H1 (cell line): ENCODE results near the gene CDYL2. TPM values are rescaled to one million over a fixed set of nuclear protein-coding genes. Genes with fewer than 3 reads are reported as not detected.

Experiments used
- CTCF ChIA-PET: fragments of 300-600 bp; sonication (Branson Sonifier 250); formaldehyde crosslinking; loops from one replicate; lab custom pipeline; 2021; ENCODE audit not compliant: partially characterized antibody; lab: Charles Lee
- POLR2A ChIA-PET: fragments of 300-600 bp; sonication (Branson Sonifier 250); formaldehyde crosslinking; loops from one replicate; lab custom pipeline; 2021; ENCODE audit warnings: inconsistent platforms; ENCODE audit not compliant: partially characterized antibody; lab: Charles Lee
- DNase-seq, 2 experiments: peaks; one replicate each; pipeline versions ENCODE4 v3.0.0 to v3.0.0-alpha.2; 2010 to 2022; ENCODE audit warnings: low spot score in 2 of 2, low read depth in 1 of 2, mixed read lengths in 1 of 2
- FAIRE-seq: peaks from 2 replicates; lab custom pipeline; 2011; peaks lifted over from hg19 to GRCh38; lab: Jason Lieb, UNC
- H2AFZ ChIP-seq: 2 replicates; pipeline ENCODE4 v1.8.1; 2012; ENCODE audit warnings: low read length, inconsistent platforms
- H2AK5ac ChIP-seq: 2 replicates; pipeline ENCODE4 v1.6.1; 2013; ENCODE audit warnings: low read depth, low read length
- H2BK120ac ChIP-seq: replicated peaks from 2 replicates; pipeline ENCODE3; 2013; ENCODE audit warnings: low read depth, low read length, inconsistent platforms
- H2BK12ac ChIP-seq: 2 replicates; pipeline ENCODE4 v1.6.1; 2013; ENCODE audit warnings: low read depth, low read length
- H2BK15ac ChIP-seq: 2 replicates; pipeline ENCODE4 v1.6.1; 2013; ENCODE audit warnings: low read length
- H2BK20ac ChIP-seq: 2 replicates; pipeline ENCODE4 v1.6.1; 2013; ENCODE audit warnings: low read length
- H2BK5ac ChIP-seq: 2 replicates; pipeline ENCODE4 v1.6.1; 2013; ENCODE audit warnings: low read depth, low read length
- H3K14ac ChIP-seq: 2 replicates; pipeline ENCODE4 v1.6.1; 2013; ENCODE audit warnings: inconsistent platforms; ENCODE audit not compliant: insufficient read length
- H3K18ac ChIP-seq: 2 replicates; pipeline ENCODE4 v1.6.1; 2013; ENCODE audit warnings: low read length; ENCODE audit errors: extremely low read depth
- H3K23ac ChIP-seq: 2 replicates; pipeline ENCODE4 v1.6.1; 2013; ENCODE audit warnings: inconsistent platforms; ENCODE audit not compliant: insufficient read length
- H3K23me2 ChIP-seq: 2 replicates; pipeline ENCODE4 v1.6.1; 2013; ENCODE audit warnings: low read depth, low read length
- H3K27ac ChIP-seq: 2 replicates; pipeline ENCODE4 v1.6.1; 2011; ENCODE audit warnings: low read depth, low read length, inconsistent platforms
- H3K27me3 ChIP-seq, 4 experiments: replicated peaks in 1 of 4; 1 replicate in 1 of 4; 2 replicates in 3 of 4; pipeline versions ENCODE4 v1.6.1 to v1.8.1; 2011 to 2013; ENCODE audit warnings: low read length in 3 of 4, mild to moderate bottlenecking in 3 of 4, inconsistent platforms in 2 of 4, mixed read lengths in 2 of 4, moderate library complexity in 1 of 4; ENCODE audit not compliant: control insufficient read depth in 3 of 4, insufficient read depth in 3 of 4; ENCODE audit errors: extremely low read depth in 1 of 4
- H3K36me3 ChIP-seq, 4 experiments: 2 replicates each; pipeline versions ENCODE4 v1.6.1 to v1.8.1; 2011 to 2013; ENCODE audit warnings: mild to moderate bottlenecking in 4 of 4, low read length in 3 of 4, moderate library complexity in 2 of 4, control low read depth in 1 of 4, inconsistent platforms in 1 of 4; ENCODE audit not compliant: insufficient read depth in 4 of 4, control insufficient read depth in 2 of 4
- H3K4ac ChIP-seq: replicated peaks from 2 replicates; pipeline ENCODE3; 2013; ENCODE audit warnings: low read length, low read depth, mixed read lengths, inconsistent platforms; ENCODE audit not compliant: insufficient read length
- H3K4me1 ChIP-seq, 4 experiments: replicated peaks in 1 of 4; 1 replicate in 1 of 4; 2 replicates in 3 of 4; pipeline versions ENCODE4 v1.6.1 to v1.8.1; 2011 to 2013; ENCODE audit warnings: low read length in 3 of 4, inconsistent platforms in 2 of 4, mixed read lengths in 1 of 4; ENCODE audit not compliant: insufficient read depth in 4 of 4, control insufficient read depth in 3 of 4
- H3K4me2 ChIP-seq, 2 experiments: 2 replicates each; pipeline versions ENCODE4 v1.6.1 to v1.8.1; 2011 to 2013; ENCODE audit warnings: low read depth in 2 of 2, low read length in 2 of 2, control low read depth in 1 of 2, inconsistent platforms in 1 of 2, mild to moderate bottlenecking in 1 of 2; ENCODE audit not compliant: insufficient read depth in 1 of 2
- H3K4me3 ChIP-seq, 4 experiments: fragments of 200-600, 300-600 bp in 1 of 4; sonication (generic), shearing (Covaris generic), sonication (Bioruptor Twin) in 1 of 4; 2 replicates each; pipeline versions ENCODE4 v1.5.1 to v1.8.1; 2011 to 2016; ENCODE audit warnings: low read length in 4 of 4, low read depth in 3 of 4, control low read depth in 2 of 4, inconsistent platforms in 2 of 4, mild to moderate bottlenecking in 2 of 4, mixed read lengths in 1 of 4, moderate library complexity in 1 of 4; ENCODE audit not compliant: insufficient read depth in 2 of 4; ENCODE audit errors: extremely low read depth in 1 of 4
- H3K56ac ChIP-seq: replicated peaks from 2 replicates; pipeline ENCODE3; 2013; ENCODE audit warnings: low read depth, mild to moderate bottlenecking, mixed read lengths, low read length, inconsistent platforms; ENCODE audit not compliant: insufficient read length
- H3K79me1 ChIP-seq: 2 replicates; pipeline ENCODE4 v1.6.1; 2013; ENCODE audit warnings: low read depth, low read length, control low read depth
- H3K79me2 ChIP-seq, 2 experiments: 2 replicates each; pipeline versions ENCODE4 v1.6.1 to v1.8.1; 2012 to 2013; ENCODE audit warnings: low read length in 2 of 2, mild to moderate bottlenecking in 2 of 2, inconsistent platforms in 1 of 2; ENCODE audit not compliant: insufficient read depth in 2 of 2, control insufficient read depth in 1 of 2
- H3K9ac ChIP-seq, 4 experiments: replicated peaks in 1 of 4; 1 replicate in 1 of 4; 2 replicates in 3 of 4; pipeline versions ENCODE4 v1.6.1 to v1.8.1; 2011 to 2013; ENCODE audit warnings: low read depth in 3 of 4, low read length in 3 of 4, control low read depth in 2 of 4, mild to moderate bottlenecking in 2 of 4, moderate library complexity in 2 of 4, inconsistent platforms in 1 of 4; ENCODE audit errors: extremely low read depth in 1 of 4
- H3K9me3 ChIP-seq, 2 experiments: 2 replicates each; pipeline versions ENCODE4 v1.6.1 to v1.8.1; 2012 to 2013; ENCODE audit warnings: mild to moderate bottlenecking in 2 of 2, moderate library complexity in 2 of 2, control low read depth in 1 of 2, inconsistent platforms in 1 of 2, low read depth in 1 of 2, low read length in 1 of 2, mixed read lengths in 1 of 2; ENCODE audit not compliant: insufficient read depth in 2 of 2
- H4K20me1 ChIP-seq, 2 experiments: replicated peaks in 1 of 2; 2 replicates each; pipeline versions ENCODE3 to v1.8.1; 2011 to 2013; ENCODE audit warnings: inconsistent platforms in 2 of 2, low read length in 2 of 2, mild to moderate bottlenecking in 1 of 2; ENCODE audit not compliant: insufficient read depth in 2 of 2, control insufficient read depth in 1 of 2
- H4K5ac ChIP-seq: 2 replicates; pipeline ENCODE4 v1.6.1; 2013; ENCODE audit warnings: low read length, low read depth, mixed read lengths, inconsistent platforms; ENCODE audit not compliant: insufficient read length
- H4K8ac ChIP-seq: 2 replicates; pipeline ENCODE4 v1.8.0; 2013; ENCODE audit warnings: mild to moderate bottlenecking, moderate library complexity, low read length, inconsistent platforms; ENCODE audit not compliant: insufficient read depth; ENCODE audit errors: extremely low read depth
- H4K91ac ChIP-seq: replicated peaks from 2 replicates; pipeline ENCODE3; 2013; ENCODE audit warnings: low read length, mixed read lengths, inconsistent platforms; ENCODE audit not compliant: insufficient read length
- BCL11A ChIP-seq, 2 experiments: IDR thresholded peaks; one replicate each; pipeline ENCODE4 v1.6.1; 2011; ENCODE audit warnings: low read depth in 2 of 2, low read length in 2 of 2, mild to moderate bottlenecking in 2 of 2
- CHD2 ChIP-seq: IDR thresholded peaks from 2 replicates; pipeline ENCODE4 v1.6.1; 2012; ENCODE audit warnings: low read length, improper control_type of control experiment
- EGR1 ChIP-seq: IDR thresholded peaks from 2 replicates; pipeline ENCODE4 v1.6.1; 2011; ENCODE audit warnings: low read depth, low read length, borderline replicate concordance
- GABPA ChIP-seq: IDR thresholded peaks from 2 replicates; pipeline ENCODE4 v1.6.1; 2011; ENCODE audit warnings: mild to moderate bottlenecking, low read length, moderate library complexity, borderline replicate concordance; ENCODE audit not compliant: insufficient read depth
- NANOG ChIP-seq: IDR thresholded peaks from 2 replicates; pipeline ENCODE4 v1.6.1; 2011; ENCODE audit warnings: low read length, low read depth, mild to moderate bottlenecking, inconsistent platforms; ENCODE audit not compliant: insufficient read depth, poor library complexity, severe bottlenecking
- SIN3A ChIP-seq, 2 experiments: IDR thresholded peaks in 1 of 2; conservative IDR thresholded peaks in 1 of 2; 2 replicates each; pipeline ENCODE4 v1.6.1; 2011 to 2012; ENCODE audit warnings: low read length in 2 of 2, improper control_type of control experiment in 1 of 2, low read depth in 1 of 2, mild to moderate bottlenecking in 1 of 2
- SIX5 ChIP-seq: IDR thresholded peaks from 2 replicates; pipeline ENCODE4 v1.6.1; 2011; ENCODE audit warnings: mild to moderate bottlenecking, low read depth, low read length
- WGBS, 2 experiments: shearing (Covaris generic) in 1 of 2; methylation state at CpG; one replicate each; pipeline versions ENCODE4 v1.1.6 to v1.1.7; 2013 to 2015; ENCODE audit warnings: low lambda C conversion rate in 2 of 2, mixed read lengths in 2 of 2, inconsistent platforms in 1 of 2, low coverage in 1 of 2, missing lambda C conversion rate in 1 of 2; ENCODE audit not compliant: insufficient replicate concordance in 2 of 2, insufficient coverage in 1 of 2, insufficient read length in 1 of 2; ENCODE audit errors: extremely low coverage in 1 of 2, missing lambda C conversion rate in 1 of 2; 5-methylcytosine and 5-hydroxymethylcytosine counted together
- polyA plus RNA-seq, 7 experiments: library from polyadenylated mRNA; depleted of rRNA in 3 of 7; stranded (reverse) in 5 of 7; unstranded in 2 of 7; fragments of >200 nt in 5 of 7; fragments of 200-250 nt in 2 of 7; gene quantifications; 1 replicate in 5 of 7; 2 replicates in 1 of 7; 4 replicates in 1 of 7; pipeline versions ENCODE4 v1.2.1 to v1.2.3, GENCODE V29; 2011 to 2013; ENCODE audit warnings: missing spikeins in 2 of 7, mixed read lengths in 2 of 7
- total RNA-seq: library from RNA; stranded (reverse); fragmentation: NEBNext Ultra II Directional; extraction: Animal tissue kit (Norgen Biotek cat#: 25700); gene quantifications from 2 replicates; pipeline ENCODE4 v1.2.1, GENCODE V29; 2021

CDYL2 gene
- total and polyA plus RNA-seq, 2 of the 8 experiments (the other 6 are each of a cell fraction or from before 2014, with no cell fraction given) = 0.33 to 5.3 TPM

GRCh38 chr16:80596507-80597207, 207.7 kb downstream of the CDYL2 start:
- Histone ChIP-seq H2BK20ac (no peak overlapping the region), H3K18ac (no peak overlapping the region), H3K4me2 (no peak overlapping the region), H3K9ac (no peak overlapping the region), H3K23me2 (peaks cover 10% of the 10 kb centered on the region; the same call in 1 of the 2 replicates), H3K9me3 (peaks cover 41 to 61% of the 10 kb centered on the region in 2 experiments; a peak in 3 of 4 replicates), H2BK120ac (no peak overlapping the region), H2AFZ (no peak overlapping the region), H3K4me1 (no peaks in the 10 kb centered on the region), H3K27ac (no peak overlapping the region), H3K23ac (no peak overlapping the region), H4K5ac (no peak overlapping the region), H3K79me1 (no peaks in the 10 kb centered on the region), H3K4me3 (no peak overlapping the region), H2BK12ac (no peak overlapping the region), H3K79me2 (no peaks in the 10 kb centered on the region), H4K8ac (no peak overlapping the region), H3K27me3 (no peaks in the 10 kb centered on the region), H2AK5ac (no peak overlapping the region; the same call in 1 of the 2 replicates), H2BK5ac (no peak overlapping the region), H4K91ac (no peak overlapping the region), H4K20me1 (peaks cover 0 to 5% of the 10 kb centered on the region in 2 experiments), H2BK15ac (no peak overlapping the region), H3K56ac (peak overlapping the region; percentile 95), H3K36me3 (no peaks in the 10 kb centered on the region), H3K4ac (no peak overlapping the region), H3K14ac (no peak overlapping the region)
- DNase-seq (no peak), FAIRE-seq (no peak)
- WGBS, 2 experiments = 74 to 96% methylated on average over 2 to 7 of the region's 7 CpGs
- POLR2A ChIA-PET = no interaction called here
- CTCF ChIA-PET = no interaction called here
- TF ChIP-seq BCL11A (IDR thresholded peaks at IDR 0.05; ENCODE audit: low read depth in 2 of 2, low read length in 2 of 2) (no peak), EGR1 (no peak), SIN3A (conservative IDR thresholded peaks at IDR 0.05 in 1 of 2, IDR thresholded peaks at IDR 0.05 in 1 of 2; ENCODE audit: low read depth in 1 of 2, low read length in 2 of 2) (no peak), NANOG (no peak), CHD2 (no peak), SIX5 (no peak), GABPA (no peak)
